IMR-90 (cell line): ENCODE data around the gene TIMM29.

ENCODE experiments used
- BHLHE40 ChIP-seq: fragments of 150-350 bp; IDR thresholded peaks from 2 replicates; pipeline ENCODE4 v1.6.1; 2016; ENCODE audit warnings: mild to moderate bottlenecking, low read depth, low read length
- CTCF ChIP-seq: conservative IDR thresholded peaks from 2 replicates; pipeline ENCODE4 v1.5.1; 2012; ENCODE audit warnings: mild to moderate bottlenecking, low read depth, low read length, improper control_type of control experiment
- ELK1 ChIP-seq: fragments of 150-350 bp; IDR thresholded peaks from 2 replicates; pipeline ENCODE4 v1.6.1; 2016; ENCODE audit warnings: low read depth, mild to moderate bottlenecking, low read length, moderate library complexity, borderline replicate concordance
- FOS ChIP-seq: fragments of 150-350 bp; IDR thresholded peaks from 2 replicates; pipeline ENCODE4 v1.6.1; 2016; ENCODE audit warnings: low read depth, low read length
- POLR2A ChIP-seq: IDR thresholded peaks from 2 replicates; pipeline ENCODE4 v1.6.1; 2012; ENCODE audit warnings: mild to moderate bottlenecking, low read depth, low read length
- RAD21 ChIP-seq: IDR thresholded peaks from 2 replicates; pipeline ENCODE4 v1.6.1; 2012; ENCODE audit warnings: low read length, improper control_type of control experiment
- RFX5 ChIP-seq: IDR thresholded peaks from 2 replicates; pipeline ENCODE4 v1.8.0; 2012; ENCODE audit warnings: low read depth, mild to moderate bottlenecking, low read length, moderate library complexity
- USF2 ChIP-seq: fragments of 150-350 bp; IDR thresholded peaks from 2 replicates; pipeline ENCODE4 v1.6.1; 2017; ENCODE audit warnings: mild to moderate bottlenecking, antibody characterized with exemption, low read length, low read depth

- no peak for TF ChIP-seq ELK1
- no peak for TF ChIP-seq POLR2A
- TF ChIP-seq CTCF, result no peak
- TF ChIP-seq BHLHE40, result no peak
- no peak for TF ChIP-seq RAD21
- TF ChIP-seq FOS, result no peak
- no peak for TF ChIP-seq RFX5
- no peak for TF ChIP-seq USF2
These were observed 37.1 kb upstream of the TIMM29 start for GRCh38 chr19:10891405-10892086.
